Tibial nerve (tissue), 3 donors: ENCODE measurements around the gene DAB1.

Experiments
- EP300 ChIP-seq, 2 donors: sonication (generic); formaldehyde crosslinking; IDR thresholded peaks; one replicate each; pipeline ENCODE4 v1.6.1; 2017; ENCODE audit warnings: antibody characterized with exemption in 2 of 2, mild to moderate bottlenecking in 1 of 2
- POLR2A ChIP-seq, 2 donors: fragments of 450-650 bp; IDR thresholded peaks; one replicate each; pipeline ENCODE4 v1.6.1; 2017; ENCODE audit warnings: antibody characterized with exemption in 2 of 2, mild to moderate bottlenecking in 2 of 2, moderate library complexity in 2 of 2

DNA sequence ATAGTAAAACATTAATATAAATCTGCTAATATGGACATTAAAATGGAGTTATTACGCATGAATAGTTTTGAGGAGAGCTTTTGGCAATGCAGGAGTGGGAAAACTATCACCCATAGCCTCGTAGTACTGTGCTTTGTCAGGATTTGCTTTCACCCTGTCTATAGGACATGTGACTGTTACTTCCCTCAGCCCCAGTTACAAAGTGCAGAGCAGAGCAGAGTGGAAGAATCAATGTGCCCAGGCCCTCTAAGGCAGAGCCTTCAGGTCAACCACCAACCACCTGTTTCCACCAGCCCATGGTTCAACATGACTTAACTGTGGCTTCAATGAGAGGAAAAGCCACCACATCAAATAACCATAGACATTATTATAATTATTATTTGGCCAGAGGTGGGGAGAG, 389.1 kb downstream of the DAB1 start:
- no peak for TF ChIP-seq POLR2A (IDR thresholded peaks at IDR 0.05)
- no peak for TF ChIP-seq EP300 (IDR thresholded peaks at IDR 0.05)
